ENCODE measurements around the gene AMOTL1.

GRCh38 chr11:94912806-94913205 lies 144.7 kb downstream of the AMOTL1 start:
- TF ChIP-seq YY1 (IDR thresholded peaks at IDR 0.05; ENCODE audit: low read depth) (no peak), TCF12 (IDR thresholded peaks at IDR 0.05; ENCODE audit: low read depth) (no peak), EP300 (IDR thresholded peaks at IDR 0.05; ENCODE audit: borderline replicate concordance) (no peak), MAX (IDR thresholded peaks at IDR 0.05) (no peak), CEBPB (IDR thresholded peaks at IDR 0.05) (no peak), TAF1 (IDR thresholded peaks at IDR 0.05; ENCODE audit: low read depth) (no peak), RAD21 (IDR thresholded peaks at IDR 0.05; ENCODE audit: low read depth) (no peak), NFIC (IDR thresholded peaks at IDR 0.05) (no peak), TEAD4 (IDR thresholded peaks at IDR 0.05) (no peak), USF1 (IDR thresholded peaks at IDR 0.05) (no peak), CREB1 (IDR thresholded peaks at IDR 0.05; ENCODE audit: low read depth) (no peak), REST (IDR thresholded peaks at IDR 0.05; ENCODE audit: low read depth) (no peak), ZBTB7A (IDR thresholded peaks at IDR 0.05; ENCODE audit: low read depth) (no peak), EGR1 (IDR thresholded peaks at IDR 0.05) (no peak)
